GM12878 (cell line): ENCODE data around the gene MAPKAP1. TPM values are rescaled to one million over a fixed set of nuclear protein-coding genes. Genes with fewer than 3 reads are reported as not detected.

Experiments used
- ATAC-seq: fragments of 200-7000 bp; cut with Tn5 transposase; 3 replicates; pipeline ENCODE4 v1.9.1; 2020; ENCODE audit warnings: mild to moderate bottlenecking, moderate library complexity
- BruUV-seq: library from RNA; stranded (reverse); fragments of 400-500 nt; replicated peaks from 2 replicates; lab custom pipeline; 2021; lab: Mats Ljungman, UMichigan
- CTCF ChIA-PET: fragments of 300-600 bp; sonication (Branson Sonifier 250); formaldehyde crosslinking; extraction: SDS; loops from one replicate; lab custom pipeline; 2021; ENCODE audit warnings: inconsistent platforms; lab: Yijun Ruan, JAX
- POLR2A ChIA-PET: fragments of 350-600 bp; formaldehyde crosslinking; extraction: SDS; loops from one replicate; lab custom pipeline; 2021; ENCODE audit warnings: inconsistent platforms; lab: Charles Lee
- RAD21 ChIA-PET: fragments of 300-600 bp; sonication (Branson Sonifier 250); formaldehyde crosslinking; loops from one replicate; lab custom pipeline; 2023; ENCODE audit warnings: antibody characterized with exemption; ENCODE audit not compliant: unreplicated experiment; lab: Charles Lee
- SMC1A ChIA-PET: fragments of 300-600 bp; sonication (Branson Sonifier 250); formaldehyde crosslinking; loops from one replicate; lab custom pipeline; 2023; ENCODE audit not compliant: unreplicated experiment, uncharacterized antibody; lab: Charles Lee
- DNase-seq: peaks from one replicate; pipeline ENCODE4 v3.0.0-alpha.2; 2011; ENCODE audit warnings: low read depth, low spot score
- FAIRE-seq: peaks from 3 replicates; lab custom pipeline; 2011; peaks lifted over from hg19 to GRCh38; lab: Jason Lieb, UNC
- H2AFZ ChIP-seq: 2 replicates; pipeline ENCODE4 v1.6.0; 2011; ENCODE audit warnings: low read depth, low read length, control low read depth; ENCODE audit not compliant: control insufficient read depth
- H3K27ac ChIP-seq: 2 replicates; pipeline ENCODE4 v1.5.1; 2011; ENCODE audit warnings: control low read depth; ENCODE audit not compliant: control insufficient read depth, insufficient read depth
- H3K27me3 ChIP-seq, 2 experiments: replicated peaks in 1 of 2; 2 replicates each; pipeline versions ENCODE4 v1.6.0 to v1.6.1; 2011; ENCODE audit warnings: low read length in 1 of 2; ENCODE audit not compliant: control insufficient read depth in 2 of 2, insufficient read depth in 2 of 2
- H3K36me3 ChIP-seq, 2 experiments: 2 replicates each; pipeline ENCODE4 v1.5.1; 2011; ENCODE audit warnings: low read length in 1 of 2; ENCODE audit not compliant: control insufficient read depth in 2 of 2, insufficient read depth in 2 of 2
- H3K4me1 ChIP-seq: 2 replicates; pipeline ENCODE4 v1.6.1; 2011; ENCODE audit warnings: mild to moderate bottlenecking, low read length, moderate library complexity, mixed read lengths; ENCODE audit not compliant: control insufficient read depth, insufficient read depth
- H3K4me2 ChIP-seq: 2 replicates; pipeline ENCODE4 v1.6.0; 2011; ENCODE audit warnings: control low read depth; ENCODE audit not compliant: control insufficient read depth, insufficient read depth
- H3K4me3 ChIP-seq: fragments of 200-600 bp; sonication (generic); 2 replicates; pipeline ENCODE4 v1.5.1; 2016
- H3K79me2 ChIP-seq: 2 replicates; pipeline ENCODE4 v1.6.0; 2011; ENCODE audit warnings: low read length; ENCODE audit not compliant: control insufficient read depth, insufficient read depth
- H3K9ac ChIP-seq: 2 replicates; pipeline ENCODE4 v1.8.0; 2011; ENCODE audit warnings: low read length, control low read depth, mixed read lengths; ENCODE audit not compliant: control insufficient read depth, insufficient read depth
- H3K9me3 ChIP-seq: replicated peaks from 3 replicates; pipeline ENCODE4 v1.5.1; 2011; ENCODE audit warnings: mild to moderate bottlenecking, low read length; ENCODE audit not compliant: control insufficient read depth, insufficient read depth
- H4K20me1 ChIP-seq: 2 replicates; pipeline ENCODE4 v1.6.0; 2011; ENCODE audit not compliant: control insufficient read depth, insufficient read depth
- CEBPB ChIP-seq, 2 experiments: fragments of 150-350 bp in 1 of 2; IDR thresholded peaks; 2 replicates each; pipeline ENCODE4 v1.6.1; 2012 to 2014; ENCODE audit warnings: low read depth in 2 of 2, low read length in 2 of 2, borderline replicate concordance in 1 of 2, inconsistent platforms in 1 of 2
- MLLT1 ChIP-seq: fragments of 450-650 bp; IDR thresholded peaks from 2 replicates; pipeline ENCODE4 v1.6.1; 2016; ENCODE audit warnings: mild to moderate bottlenecking
- MXI1 ChIP-seq: fragments of 150-350 bp; IDR thresholded peaks from 2 replicates; pipeline ENCODE4 v1.6.1; 2011; ENCODE audit warnings: low read depth, mild to moderate bottlenecking, inconsistent platforms, low read length, improper control_type of control experiment
- NBN ChIP-seq: fragments of 450-650 bp; IDR thresholded peaks from 2 replicates; pipeline ENCODE4 v1.6.1; 2016
- NR2F1 ChIP-seq: fragments of 450-650 bp; conservative IDR thresholded peaks from 2 replicates; pipeline ENCODE4 v1.6.1; 2017; ENCODE audit warnings: mild to moderate bottlenecking
- WGBS: methylation state at CpG from one replicate; pipeline ENCODE4 v1.1.6; 2016; ENCODE audit warnings: low lambda C conversion rate; ENCODE audit not compliant: insufficient replicate concordance, insufficient coverage; ENCODE audit errors: missing lambda C conversion rate; 5-methylcytosine and 5-hydroxymethylcytosine counted together
- in situ Hi-C: fragments of 300-500 bp; cut with MboI; formaldehyde crosslinking; loops from 9 replicates; pipeline ENCODE4 v1.14.3; 2018; ENCODE audit warnings: mixed read lengths
- intact Hi-C: fragments of 100-400 bp; cut with micrococcal nuclease; formaldehyde crosslinking; loops from one replicate; pipeline ENCODE4 v1.14.2; 2022; ENCODE audit not compliant: unreplicated experiment
- polyA plus RNA-seq, 11 experiments: library from polyadenylated mRNA; depleted of rRNA in 4 of 11; unstranded in 6 of 11; stranded (reverse) in 5 of 11; fragments of >200 nt; fragmentation: Nextera tagmentation in 4 of 11; fragmentation: Illumina TruSeq in 1 of 11; extraction: Ambion mirVana in 4 of 11; extraction: Trizol in 1 of 11; gene quantifications; 1 replicate in 1 of 11; 2 replicates in 10 of 11; pipeline versions ENCODE4 v1.2.1 to v1.2.3, GENCODE V29; 2011 to 2016; ENCODE audit warnings: inconsistent platforms in 2 of 11, missing spikeins in 2 of 11, low read depth in 1 of 11
- total RNA-seq, 4 experiments: library from RNA; depleted of rRNA in 3 of 4; stranded (reverse); fragments of >200 nt in 3 of 4; fragmentation: Illumina TruSeq in 1 of 4; extraction: Trizol in 1 of 4; gene quantifications; 2 replicates each; pipeline versions ENCODE4 v1.2.1 to v1.2.3, GENCODE V29; 2013 to 2021

MAPKAP1 gene
- total and polyA plus RNA-seq, 10 of the 15 experiments (the other 5 are each of a cell fraction or from before 2014, with no cell fraction given) = 5.1 to 188 (median 105) TPM

- ChIA-PET POLR2A (interaction anchor here (0.7 to 2.4 kb wide), 9 partner anchors 9 to 162 kb away, joined by 3 to 21 read pairs (median 4); partner anchors contain the start of gene MAPKAP1), CTCF (interaction anchor here (1.1 to 2.4 kb wide), 8 partner anchors 9 to 342 kb away, joined by 3 to 15 read pairs (median 6); no protein-coding TSS in a partner anchor)
- H3K9ac ChIP-seq = peak overlapping the region; percentile 90
These were observed 43.1 kb upstream of the MAPKAP1 start for GRCh38 chr9:125749951-125750626.

GRCh38 chr9:125749287-125749935, 42.4 kb upstream of the MAPKAP1 start:
- 57% methylated on average over 4 of the region's 4 CpGs for WGBS
- H3K79me2 ChIP-seq = peaks cover 72% of the 10 kb centered on the region
- peak overlapping the region; percentile 89 for H3K27ac ChIP-seq
- SMC1A ChIA-PET = interaction anchor here (0.6 to 4.0 kb wide), 19 partner anchors 10 to 416 kb away, joined by 3 to 34 read pairs (median 5); no protein-coding TSS in a partner anchor
- FAIRE-seq (no peak), DNase-seq (no peak), ATAC-seq (no peak)
- no peaks in the 10 kb centered on the region for H3K9me3 ChIP-seq
- peak overlapping the region; percentile 98 for H3K4me3 ChIP-seq
- in situ Hi-C loops (no loop called here), intact Hi-C loops (loop anchor here (5.0 kb wide), 1 partner anchor 192 kb away; no protein-coding TSS in a partner anchor)
- H4K20me1 ChIP-seq = no peaks in the 10 kb centered on the region
- TF ChIP-seq CEBPB (IDR thresholded peaks at IDR 0.05; ENCODE audit: borderline replicate concordance in 1 of 2, low read depth in 2 of 2, low read length in 2 of 2) = no peak
- peak; percentile 25; the same call in 1 of the 2 replicates for TF ChIP-seq MLLT1
- H3K36me3 ChIP-seq = no peaks in the 10 kb centered on the region
- peak overlapping the region; percentile 90 for H3K9ac ChIP-seq
- POLR2A ChIA-PET = interaction anchor here (0.6 to 2.4 kb wide), 7 partner anchors 10 to 116 kb away, joined by 3 to 21 read pairs (median 4); partner anchors contain the start of gene MAPKAP1
- peak overlapping the region; percentile 71 for H3K4me2 ChIP-seq
- H2AFZ ChIP-seq = no peak overlapping the region; the same call in 1 of the 2 replicates
- RAD21 ChIA-PET = interaction anchor here (0.6 to 4.4 kb wide), 19 partner anchors 10 to 508 kb away, joined by 3 to 35 read pairs (median 4); partner anchors contain the start of genes HSPA5 and MAPKAP1
- no peaks in the 10 kb centered on the region for H3K27me3 ChIP-seq
- CTCF ChIA-PET = interaction anchor here (0.6 to 2.4 kb wide), 7 partner anchors 10 to 341 kb away, joined by 3 to 15 read pairs (median 6); no protein-coding TSS in a partner anchor
- peaks cover 7% of the 10 kb centered on the region for H3K4me1 ChIP-seq
- BruUV-seq = TSS peak; percentile 65

More at GRCh38 chr9:125749951-125750626, 43.1 kb upstream of the MAPKAP1 start:
- Histone ChIP-seq H3K4me2 (peak overlapping the region; percentile 71), H4K20me1 (no peaks in the 10 kb centered on the region), H3K9me3 (no peaks in the 10 kb centered on the region), H3K27ac (peak overlapping the region; percentile 89), H3K4me1 (peaks cover 7% of the 10 kb centered on the region), H3K4me3 (peak overlapping the region; percentile 98), H3K27me3 (no peaks in the 10 kb centered on the region), H3K79me2 (peaks cover 77% of the 10 kb centered on the region), H3K36me3 (no peaks in the 10 kb centered on the region), H2AFZ (no peak overlapping the region)
- in situ Hi-C loops (loop anchor here (5.0 kb wide), 1 partner anchor 98 kb away; no protein-coding TSS in a partner anchor), intact Hi-C loops (loop anchor here (5.0 kb wide), 2 partner anchors 98 to 193 kb away; no protein-coding TSS in a partner anchor)
- BruUV-seq = TSS peak; percentile 81
- DNase-seq (no peak), FAIRE-seq (no peak), ATAC-seq (peak; percentile 1; the same call in 1 of the 3 replicates)
- TF ChIP-seq NR2F1 (0 out of 2 replicates have a peak, but pooled peaks have one; percentile 23), MXI1 (peak; percentile 63; the same call in 1 of the 2 replicates), NBN (no peak)
- RAD21 ChIA-PET = interaction anchor here (0.7 to 4.4 kb wide), 21 partner anchors 9 to 509 kb away, joined by 3 to 35 read pairs (median 4); partner anchors contain the start of genes HSPA5 and MAPKAP1
- SMC1A ChIA-PET = interaction anchor here (0.8 to 4.0 kb wide), 24 partner anchors 9 to 198 kb away, joined by 3 to 34 read pairs (median 4); no protein-coding TSS in a partner anchor
- 87% methylated on average over 4 of the region's 4 CpGs for WGBS
